AG04450 (cell line): ENCODE results near the gene CCDC167. TPM values are rescaled to one million over a fixed set of nuclear protein-coding genes. Genes with fewer than 3 reads are reported as not detected.

Source experiments
- CTCF ChIA-PET: fragments of 300-600, 350-600 bp; formaldehyde crosslinking; extraction: SDS; loops from one replicate; lab custom pipeline; 2022; ENCODE audit warnings: antibody characterized with exemption, inconsistent platforms; lab: Charles Lee
- POLR2A ChIA-PET: fragments of 350-600 bp; formaldehyde crosslinking; extraction: SDS; loops from one replicate; lab custom pipeline; 2021; ENCODE audit warnings: antibody characterized with exemption, inconsistent platforms; lab: Yijun Ruan, JAX
- DNase-seq: peaks from one replicate; pipeline ENCODE4 v3.0.0-alpha.2; 2011; ENCODE audit warnings: low read depth, low spot score
- H3K27ac ChIP-seq: one replicate; pipeline ENCODE4 v1.5.1; 2012; ENCODE audit warnings: low read depth, low read length, control low read depth
- H3K27me3 ChIP-seq: one replicate; pipeline ENCODE4 v1.6.0; 2012; ENCODE audit warnings: low read length; ENCODE audit not compliant: control insufficient read depth, insufficient read depth
- H3K4me3 ChIP-seq: 2 replicates; pipeline ENCODE4 v1.5.1; 2011; ENCODE audit warnings: mild to moderate bottlenecking, low read depth, low read length, control low read depth
- H3K9me3 ChIP-seq: 2 replicates; pipeline ENCODE4 v1.5.1; 2012; ENCODE audit warnings: low read length; ENCODE audit not compliant: control insufficient read depth, insufficient read depth
- CTCF ChIP-seq: IDR thresholded peaks from 2 replicates; pipeline ENCODE4 v1.5.1; 2011; ENCODE audit warnings: low read depth, low read length, control low read depth, inconsistent platforms
- polyA plus RNA-seq: library from polyadenylated mRNA; depleted of rRNA; stranded (reverse); fragments of >200 nt; gene quantifications from 2 replicates; pipeline ENCODE4 v1.2.3, GENCODE V29; 2011

Gene CCDC167
- polyA plus RNA-seq, 1 experiment: 27.3 TPM

GRCh38 chr6:37517411-37517812, 17.7 kb upstream of the CCDC167 start:
- H3K27me3 ChIP-seq: peaks cover 45% of the 10 kb centered on the region
- CTCF ChIA-PET: interaction anchor here (1.5 kb wide), 1 partner anchor 48 kb away, joined by 3 read pairs; no protein-coding TSS in a partner anchor

GRCh38 chr6:37516920-37517405, 17.3 kb upstream of the CCDC167 start:
- no peak for DNase-seq
- TF ChIP-seq CTCF: no peak
- ChIA-PET POLR2A (no interaction called here), CTCF (interaction anchor here (1.5 kb wide), 1 partner anchor 49 kb away, joined by 3 read pairs; no protein-coding TSS in a partner anchor)
- no peak overlapping the region for H3K4me3 ChIP-seq
- no peaks in the 10 kb centered on the region for H3K9me3 ChIP-seq
- no peak overlapping the region for H3K27ac ChIP-seq
- H3K27me3 ChIP-seq: peaks cover 47% of the 10 kb centered on the region

More at GRCh38 chr6:37517411-37517812, 17.7 kb upstream of the CCDC167 start:
- Histone ChIP-seq H3K27ac (no peak overlapping the region), H3K4me3 (no peak overlapping the region), H3K9me3 (no peaks in the 10 kb centered on the region)
- TF ChIP-seq CTCF: no peak
- DNase-seq: no peak
- POLR2A ChIA-PET: no interaction called here

GRCh38 chr6:37516076-37516919, 16.6 kb upstream of the CCDC167 start:
- no peak for TF ChIP-seq CTCF
- Histone ChIP-seq H3K4me3 (no peak overlapping the region), H3K27me3 (peaks cover 48% of the 10 kb centered on the region), H3K9me3 (no peaks in the 10 kb centered on the region), H3K27ac (no peak overlapping the region)
- no peak for DNase-seq
- CTCF ChIA-PET: interaction anchor here (0.8 to 1.5 kb wide), 2 partner anchors 49 to 52 kb away, joined by 3 read pairs; no protein-coding TSS in a partner anchor
- POLR2A ChIA-PET: no interaction called here

GRCh38 chr6:37515712-37516075, 16.0 kb upstream of the CCDC167 start:
- no peak overlapping the region for H3K4me3 ChIP-seq
- no peak overlapping the region for H3K27ac ChIP-seq
- POLR2A ChIA-PET: no interaction called here
- peaks cover 48% of the 10 kb centered on the region for H3K27me3 ChIP-seq
- CTCF ChIA-PET: interaction anchor here (0.8 kb wide), 1 partner anchor 53 kb away, joined by 3 read pairs; no protein-coding TSS in a partner anchor
- TF ChIP-seq CTCF: no peak
- DNase-seq: no peak
- no peaks in the 10 kb centered on the region for H3K9me3 ChIP-seq

- Histone ChIP-seq H3K4me3 (no peak overlapping the region), H3K27ac (no peak overlapping the region), H3K27me3 (peaks cover 49% of the 10 kb centered on the region), H3K9me3 (no peaks in the 10 kb centered on the region)
- ChIA-PET POLR2A (no interaction called here), CTCF (no interaction called here)
- no peak for DNase-seq
- TF ChIP-seq CTCF: no peak
Measured at GRCh38 chr6:37514837-37515236, 15.1 kb upstream of the CCDC167 start.
